ENCODE results near the gene RALGAPA2.
"Not testable (repeated sequence)": the region's sequence is repeated elsewhere in the genome, so short reads cannot be mapped to it uniquely, and the experiment has no call there.

The RALGAPA2 gene

GRCh38 chr20:20578838-20579237 is 133.6 kb downstream of the RALGAPA2 start:
- no peak for DNase-seq (ENCODE audit: low read depth in 2 of 2)

DNA sequence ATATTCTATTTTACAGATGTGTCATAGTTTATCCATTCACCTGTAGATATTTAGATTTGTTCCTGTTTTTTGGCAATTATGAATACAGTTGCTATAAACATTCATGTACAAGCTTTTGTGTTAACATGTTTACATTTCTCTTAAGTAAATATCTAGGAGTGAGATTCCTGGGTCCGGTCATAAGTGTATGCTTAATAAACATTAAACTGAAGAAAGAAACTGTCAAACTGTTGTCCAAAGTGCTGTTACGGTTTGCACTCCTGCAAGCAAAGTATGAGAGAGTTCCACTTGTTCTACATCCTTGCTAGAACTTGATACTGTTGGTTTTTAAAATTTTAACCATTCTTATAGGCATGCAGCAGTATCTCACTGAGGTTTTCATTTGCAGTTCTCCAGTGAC is 138.6 kb downstream of the RALGAPA2 start:
- no peak for DNase-seq (ENCODE audit: low read depth in 2 of 2)

- no peak for DNase-seq (ENCODE audit: low read depth in 2 of 2)
These were observed 141.2 kb downstream of the RALGAPA2 start for GRCh38 chr20:20571068-20571780.

- no peak for DNase-seq (ENCODE audit: low read depth in 2 of 2)
These were observed 143.7 kb downstream of the RALGAPA2 start for GRCh38 chr20:20568604-20569205.

DNA sequence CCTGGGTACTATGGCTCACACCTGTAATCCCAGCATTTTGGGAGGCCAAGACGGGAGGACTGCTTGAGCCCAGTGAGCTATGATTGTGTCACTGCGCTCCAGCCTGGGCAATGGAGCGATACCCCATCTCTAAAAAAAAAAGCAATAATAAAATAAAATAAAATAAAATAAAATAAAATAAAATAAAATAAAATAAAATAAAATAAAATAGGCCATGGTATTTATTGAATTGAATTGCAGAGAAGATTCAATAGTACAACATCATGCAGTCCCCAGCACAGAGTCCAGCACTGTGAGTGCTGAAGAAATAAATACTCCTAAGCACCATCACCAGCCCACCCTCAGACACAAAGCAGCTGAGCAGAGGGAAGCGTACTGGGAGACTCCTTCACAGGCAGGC is 144.7 kb downstream of the RALGAPA2 start:
- no peak for DNase-seq (ENCODE audit: low read depth in 2 of 2)

DNA sequence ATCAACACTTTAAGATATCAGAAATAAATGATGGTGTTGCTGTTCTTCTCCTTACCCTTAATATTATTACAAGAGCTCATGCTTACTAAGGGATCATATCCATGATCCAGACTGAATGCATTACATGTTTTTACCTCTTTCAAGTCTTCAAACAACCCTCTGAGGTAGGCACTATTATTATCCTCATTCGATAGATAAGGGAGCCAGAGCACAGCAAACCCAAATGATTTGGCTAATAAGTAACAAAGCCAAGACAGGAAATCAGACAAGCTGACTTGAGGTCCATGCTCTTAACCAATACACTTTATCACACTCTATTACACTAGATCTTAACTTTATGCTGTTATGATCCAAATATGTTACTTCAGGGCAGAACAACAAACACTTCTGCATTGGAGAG is 145.9 kb downstream of the RALGAPA2 start:
- DNase-seq (ENCODE audit: low read depth in 2 of 2): no peak

DNA sequence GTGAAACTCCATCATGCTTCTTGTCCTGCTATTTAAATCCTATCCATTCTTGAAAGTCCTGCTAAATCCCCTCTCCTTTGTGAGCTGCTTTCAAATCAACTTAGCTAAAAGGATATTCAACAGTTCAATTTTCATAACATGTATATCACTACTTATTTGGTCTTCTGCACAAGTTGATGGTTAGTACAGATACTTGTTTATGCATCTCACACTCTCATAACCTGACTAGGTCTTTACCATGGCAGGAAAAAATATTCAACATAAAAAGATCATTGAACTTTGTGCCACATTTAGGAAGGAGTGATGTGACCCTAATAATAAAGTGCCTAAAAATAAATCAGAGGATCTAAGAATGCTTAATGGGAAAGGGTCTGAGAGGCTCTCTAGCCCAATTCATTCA is 148.2 kb downstream of the RALGAPA2 start:
- DNase-seq (ENCODE audit: low read depth in 2 of 2): no peak

GRCh38 chr20:20562507-20562906 is 149.9 kb downstream of the RALGAPA2 start:
- DNase-seq (ENCODE audit: low read depth in 2 of 2): no peak

DNA sequence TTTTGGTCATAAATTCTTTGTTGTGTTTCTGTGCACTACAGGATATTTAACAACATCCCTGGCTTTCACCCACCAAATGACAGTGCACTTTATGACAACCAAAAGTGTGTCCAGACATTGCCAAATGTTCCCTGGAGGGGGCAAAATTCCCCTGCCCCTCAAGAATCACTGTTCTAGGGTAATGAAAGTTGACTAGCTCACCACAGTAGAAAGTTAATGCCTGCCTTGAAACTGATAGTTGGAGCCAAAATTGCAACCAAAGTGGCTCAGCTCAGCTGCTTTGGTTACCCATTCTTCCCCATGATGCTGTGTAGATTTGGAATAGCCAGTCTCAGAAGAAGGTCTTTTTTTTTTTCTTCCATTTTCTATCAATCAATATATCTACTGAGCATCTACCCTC is 150.6 kb downstream of the RALGAPA2 start:
- DNase-seq (ENCODE audit: low read depth in 2 of 2): no peak

DNA sequence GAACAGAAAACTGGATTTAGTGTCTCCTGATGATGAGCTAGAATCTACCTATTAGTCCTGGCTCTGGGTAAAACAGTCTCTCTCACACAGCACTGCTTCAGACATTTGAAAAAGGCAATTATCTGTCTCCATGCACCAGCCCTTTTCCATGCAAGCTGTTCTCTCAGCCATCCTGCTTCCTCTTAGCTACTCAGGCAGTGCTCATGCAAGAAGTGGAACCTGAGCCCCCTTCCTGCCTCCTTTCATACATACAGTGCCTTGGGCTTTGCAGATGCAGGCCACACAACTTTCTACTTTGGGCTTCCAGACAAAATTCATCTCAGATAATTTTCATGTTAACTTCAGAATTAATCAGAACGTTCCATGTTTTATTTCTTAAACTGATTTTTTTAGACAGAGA is 151.3 kb downstream of the RALGAPA2 start:
- no peak for DNase-seq (ENCODE audit: low read depth in 2 of 2)

DNA sequence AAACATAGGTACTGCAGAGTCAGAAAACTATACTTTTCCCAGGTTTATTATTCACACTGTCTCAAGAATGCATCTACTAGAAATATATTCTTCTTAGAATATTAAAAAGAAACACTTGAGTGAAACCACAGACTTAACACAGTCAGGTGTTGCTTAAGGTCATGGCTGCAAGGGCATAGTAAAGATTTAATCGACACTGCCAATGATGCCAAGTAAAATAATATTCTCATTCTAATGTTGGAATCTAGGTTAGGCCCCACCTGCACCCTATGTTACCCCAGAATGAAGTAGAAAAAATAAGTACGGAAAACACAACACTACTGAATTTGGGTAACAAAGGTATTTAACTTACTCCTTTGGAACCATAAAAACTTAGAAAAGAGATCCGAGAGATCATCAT is 155.0 kb downstream of the RALGAPA2 start:
- no peak for DNase-seq (ENCODE audit: low read depth in 2 of 2)

GRCh38 chr20:20555838-20556237 is 156.6 kb downstream of the RALGAPA2 start:
- DNase-seq (ENCODE audit: low read depth in 2 of 2): no peak

DNA sequence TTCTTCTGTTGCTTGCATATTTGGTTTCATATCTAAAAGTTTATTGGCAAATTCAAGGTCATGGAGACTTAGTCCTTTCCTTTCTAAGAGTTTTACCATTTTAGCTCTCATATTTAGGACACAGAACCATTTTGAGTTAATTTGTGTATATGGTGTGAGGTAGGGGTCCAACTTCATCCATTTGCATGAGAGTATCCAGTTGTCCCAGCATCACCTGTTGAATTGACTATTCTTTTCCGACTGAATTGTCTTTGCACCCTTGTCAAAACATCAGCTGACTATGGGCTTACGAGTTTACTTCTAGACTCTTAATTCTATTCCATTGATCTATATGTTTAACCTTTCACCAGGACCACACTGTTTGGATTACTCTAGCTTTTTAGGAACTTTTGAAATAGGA is 157.5 kb downstream of the RALGAPA2 start:
- no peak for DNase-seq (ENCODE audit: low read depth in 2 of 2)

- no peak for DNase-seq (ENCODE audit: low read depth in 2 of 2)
These were observed 158.9 kb downstream of the RALGAPA2 start for GRCh38 chr20:20553541-20553940.

- DNase-seq (ENCODE audit: low read depth in 2 of 2): no peak
These were observed 160.4 kb downstream of the RALGAPA2 start for GRCh38 chr20:20552076-20552475.

DNA sequence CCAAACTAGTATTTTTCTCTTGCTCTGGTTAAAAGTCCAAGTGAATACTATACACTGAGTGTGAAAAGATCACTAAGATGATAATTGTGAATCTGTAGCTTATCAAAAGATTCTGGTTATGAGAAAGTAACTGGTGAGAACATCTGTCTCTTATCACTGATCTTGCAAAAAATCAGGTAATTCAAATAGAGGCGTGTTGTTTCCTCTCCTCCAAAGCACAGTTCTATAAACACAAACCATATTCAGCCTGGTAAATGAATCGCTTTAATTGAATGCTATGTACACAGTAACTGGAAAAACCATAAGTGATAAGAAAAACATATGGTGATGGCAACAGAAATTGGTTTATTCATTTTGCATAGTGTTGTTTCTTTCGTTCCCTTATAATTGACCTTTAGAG is 161.0 kb downstream of the RALGAPA2 start:
- no peak for DNase-seq (ENCODE audit: low read depth in 2 of 2)

GRCh38 chr20:20549704-20550103 is 162.7 kb downstream of the RALGAPA2 start:
- DNase-seq (ENCODE audit: low read depth in 2 of 2): no peak

- no peak for DNase-seq (ENCODE audit: low read depth in 2 of 2)
These were observed 163.2 kb downstream of the RALGAPA2 start for GRCh38 chr20:20549267-20549612.

GRCh38 chr20:20548527-20549266 is 163.7 kb downstream of the RALGAPA2 start:
- DNase-seq (ENCODE audit: low read depth in 2 of 2): no peak

GRCh38 chr20:20547876-20548266 is 164.6 kb downstream of the RALGAPA2 start:
- no peak for DNase-seq (ENCODE audit: low read depth in 2 of 2)

GRCh38 chr20:20547221-20547875 is 165.1 kb downstream of the RALGAPA2 start:
- DNase-seq (ENCODE audit: low read depth in 2 of 2): no peak

DNA sequence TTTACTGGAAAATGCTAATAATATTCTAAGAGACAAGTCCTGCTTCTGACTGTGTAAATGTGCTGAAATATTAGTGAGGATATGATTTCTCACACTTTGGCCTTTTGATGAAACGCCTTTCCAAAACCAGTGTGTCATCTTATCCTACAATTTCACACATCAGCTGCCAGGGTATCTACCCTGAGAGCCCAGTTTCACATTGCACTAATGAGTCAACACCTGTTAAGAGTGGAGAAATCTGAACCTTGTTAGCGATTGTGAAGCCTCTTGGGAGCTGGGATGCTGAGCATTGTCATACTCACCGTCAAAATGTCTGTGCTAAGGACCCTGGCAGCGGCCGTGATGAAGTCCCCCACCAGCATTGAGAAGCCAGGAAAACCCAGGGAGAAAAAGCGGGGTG is 166.0 kb downstream of the RALGAPA2 start:
- DNase-seq (ENCODE audit: low read depth in 2 of 2): no peak

DNA sequence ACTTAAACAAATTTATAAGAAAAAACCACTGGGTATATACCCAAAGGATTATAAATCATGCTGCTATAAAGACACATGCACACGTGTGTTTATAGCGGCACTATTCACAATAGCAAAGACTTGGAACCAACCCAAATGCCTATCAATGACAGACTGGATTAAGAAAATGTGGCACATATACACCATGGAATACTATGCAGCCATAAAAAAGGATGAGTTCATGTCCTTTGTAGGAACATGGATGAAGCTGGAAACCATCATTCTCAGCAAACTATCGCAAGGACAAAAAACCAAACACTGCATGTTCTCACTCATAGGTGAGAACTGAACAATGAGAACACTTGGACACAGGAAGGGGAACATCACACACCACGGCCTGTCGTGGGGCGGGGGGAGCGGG is 169.1 kb downstream of the RALGAPA2 start:
- DNase-seq (ENCODE audit: low read depth in 2 of 2): not testable (repeated sequence)
